Fibroblast of mammary gland (primary cell): ENCODE data around the gene KRTAP20-4.

Experiments
- DNase-seq: peaks from one replicate; pipeline ENCODE4 v3.0.0-alpha.2; 2010; ENCODE audit warnings: low read depth
- H3K4me3 ChIP-seq: 2 replicates; pipeline ENCODE4 v1.5.1; 2011; ENCODE audit warnings: low read depth, mild to moderate bottlenecking, low read length, moderate library complexity; ENCODE audit not compliant: control insufficient read depth
- CTCF ChIP-seq: conservative IDR thresholded peaks from 2 replicates; pipeline ENCODE4 v1.5.1; 2011; ENCODE audit warnings: low read depth, low read length, inconsistent platforms; ENCODE audit not compliant: control insufficient read depth, insufficient read depth

KRTAP20-4 gene

DNA sequence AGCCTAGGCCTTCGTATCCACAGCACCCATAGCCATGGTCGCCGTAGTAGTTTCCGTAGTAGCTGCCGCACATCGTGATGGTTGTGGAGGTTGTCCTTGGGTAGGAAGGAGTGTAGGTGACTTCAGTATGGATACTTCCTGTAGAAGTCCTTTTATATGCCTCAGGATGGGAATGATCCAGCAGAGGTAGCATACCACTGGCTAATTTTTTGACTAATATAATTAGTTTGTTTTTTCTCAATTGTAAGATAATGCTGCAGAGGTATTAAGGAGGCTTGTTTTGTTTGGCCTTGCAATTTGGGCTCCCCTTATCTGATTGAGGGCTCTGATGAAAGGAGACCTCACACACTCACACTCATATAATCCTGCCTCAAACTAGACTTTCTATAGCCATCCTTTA lies 21.6 kb upstream of the KRTAP20-4 start, which contains the start of gene KRTAP6-2:
Gene KRTAP6-2 (minus strand): TSS at position 101 of the 400 bp plus-strand sequence. CDS start 28 bp downstream, at position 73.
- no peak for TF ChIP-seq CTCF
- no peak for DNase-seq
- no peak within 1 kb of the TSS for H3K4me3 ChIP-seq

GRCh38 chr21:30600787-30601186 lies 19.6 kb upstream of the KRTAP20-4 start, which contains the start of gene KRTAP22-1:
Gene KRTAP22-1, plus strand, starts transcription at chr21:30601087.
- no peak within 1 kb of the TSS for H3K4me3 ChIP-seq
- no peak for DNase-seq
- no peak for TF ChIP-seq CTCF

DNA sequence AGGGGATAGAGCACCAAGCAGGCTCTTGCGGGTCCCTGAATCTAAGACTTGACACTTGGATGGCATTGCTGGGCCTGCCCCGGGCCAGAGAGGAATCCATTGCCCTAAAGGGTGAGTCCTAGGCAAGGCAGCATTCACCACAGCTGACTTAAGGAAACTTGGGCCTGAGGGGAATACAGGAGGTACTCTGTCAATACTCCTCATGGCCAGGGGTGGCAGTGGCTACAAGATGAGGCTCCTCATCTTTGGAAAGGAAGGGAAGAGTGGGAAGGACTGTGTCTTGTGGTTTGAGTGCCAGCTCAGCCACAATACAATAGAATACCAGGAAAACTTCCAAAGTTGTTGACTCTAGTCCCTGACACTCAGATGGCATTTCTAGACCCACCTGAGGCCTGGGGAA lies 14.5 kb upstream of the KRTAP20-4 start:
- H3K4me3 ChIP-seq: no peak overlapping the region
- no peak for TF ChIP-seq CTCF
- DNase-seq: no peak

DNA sequence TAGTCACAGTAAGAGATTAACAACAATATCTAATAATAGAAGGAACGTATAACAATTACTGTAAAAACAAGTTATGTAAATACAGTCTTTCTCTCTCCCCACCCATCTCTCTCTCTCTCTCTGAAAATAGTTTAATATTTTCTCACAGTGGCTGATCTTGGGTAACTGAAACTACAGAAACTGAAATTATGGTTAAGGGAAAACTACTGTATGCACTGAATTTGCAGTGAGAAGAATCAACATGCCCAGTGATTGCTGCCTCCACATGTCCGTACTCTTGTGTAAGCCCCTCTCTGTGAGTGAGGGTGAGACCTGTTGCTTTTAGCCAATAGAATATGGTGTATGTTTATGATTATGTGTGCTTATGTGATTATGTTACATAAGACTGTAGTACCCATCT lies 8.3 kb upstream of the KRTAP20-4 start:
- no peak for TF ChIP-seq CTCF
- DNase-seq: no peak
- H3K4me3 ChIP-seq: no peak overlapping the region

DNA sequence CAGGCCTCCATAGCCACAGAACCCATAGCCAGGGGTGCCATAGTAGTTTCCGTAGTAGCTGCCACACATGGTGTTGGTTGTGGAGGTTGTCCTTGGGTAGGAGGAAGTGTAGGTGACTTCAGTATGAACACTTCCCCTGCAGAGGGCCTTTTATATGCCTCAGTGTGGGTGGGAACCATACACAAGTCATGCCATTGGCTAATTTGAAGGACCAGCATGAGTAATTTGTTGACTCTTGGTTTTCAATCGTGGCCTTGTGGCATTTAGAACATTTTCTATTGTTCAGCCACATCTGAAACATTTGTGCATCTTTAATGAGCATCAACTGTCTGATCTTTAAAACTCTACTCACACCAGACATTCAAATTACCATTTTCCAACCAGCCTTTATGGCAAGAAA lies 6.6 kb upstream of the KRTAP20-4 start, which contains the start of gene KRTAP6-1:
Gene KRTAP6-1 (minus strand): TSS at position 95 of the 400 bp plus-strand sequence. CDS start 26 bp downstream, at position 69.
- no peak for DNase-seq
- H3K4me3 ChIP-seq: no peak within 1 kb of the TSS
- no peak for TF ChIP-seq CTCF

DNA sequence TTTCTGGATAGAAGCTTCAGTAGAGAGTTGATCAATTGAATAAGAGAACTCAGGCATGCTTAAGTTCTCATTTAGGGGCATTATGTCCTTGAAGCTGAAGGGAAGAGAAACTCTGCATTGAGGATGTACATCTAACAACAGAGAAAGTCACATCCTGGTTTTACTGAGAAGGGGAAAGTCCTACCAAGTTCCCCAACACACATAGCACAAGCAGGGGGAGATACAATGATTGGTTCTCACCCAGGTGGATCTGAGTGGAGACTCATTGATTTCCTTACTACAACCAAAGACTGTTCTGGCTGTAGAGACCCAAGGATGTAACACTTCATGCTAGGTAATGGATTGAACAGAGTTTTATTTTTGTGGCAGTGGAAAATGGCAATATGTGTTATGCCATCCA lies 5.2 kb upstream of the KRTAP20-4 start:
- TF ChIP-seq CTCF: no peak
- no peak for DNase-seq

GRCh38 chr21:30616125-30616524 lies 4.3 kb upstream of the KRTAP20-4 start, which contains the start of gene KRTAP20-1:
Gene KRTAP20-1, plus strand, starts transcription at chr21:30616425. Its CDS starts 30 bp downstream, at chr21:30616455.
- no peak for DNase-seq
- TF ChIP-seq CTCF: no peak
- no peak within 1 kb of the TSS for H3K4me3 ChIP-seq

More for the DNA sequence above, 5.2 kb upstream of the KRTAP20-4 start:
- no peak overlapping the region for H3K4me3 ChIP-seq
